WI38 (cell line): ENCODE data around the gene SEPTIN1.

Experiments
- H3K4me3 ChIP-seq: 2 replicates; pipeline ENCODE4 v1.5.1; 2011; ENCODE audit warnings: low read depth, mild to moderate bottlenecking, control low read depth, low read length
- TF ChIP-seq, protein P1 (sequence below): IDR thresholded peaks from 2 replicates; pipeline ENCODE4 v1.5.1; 2012; ENCODE audit warnings: low read depth, mild to moderate bottlenecking, control low read depth, low read length

SEPTIN1 gene

DNA sequence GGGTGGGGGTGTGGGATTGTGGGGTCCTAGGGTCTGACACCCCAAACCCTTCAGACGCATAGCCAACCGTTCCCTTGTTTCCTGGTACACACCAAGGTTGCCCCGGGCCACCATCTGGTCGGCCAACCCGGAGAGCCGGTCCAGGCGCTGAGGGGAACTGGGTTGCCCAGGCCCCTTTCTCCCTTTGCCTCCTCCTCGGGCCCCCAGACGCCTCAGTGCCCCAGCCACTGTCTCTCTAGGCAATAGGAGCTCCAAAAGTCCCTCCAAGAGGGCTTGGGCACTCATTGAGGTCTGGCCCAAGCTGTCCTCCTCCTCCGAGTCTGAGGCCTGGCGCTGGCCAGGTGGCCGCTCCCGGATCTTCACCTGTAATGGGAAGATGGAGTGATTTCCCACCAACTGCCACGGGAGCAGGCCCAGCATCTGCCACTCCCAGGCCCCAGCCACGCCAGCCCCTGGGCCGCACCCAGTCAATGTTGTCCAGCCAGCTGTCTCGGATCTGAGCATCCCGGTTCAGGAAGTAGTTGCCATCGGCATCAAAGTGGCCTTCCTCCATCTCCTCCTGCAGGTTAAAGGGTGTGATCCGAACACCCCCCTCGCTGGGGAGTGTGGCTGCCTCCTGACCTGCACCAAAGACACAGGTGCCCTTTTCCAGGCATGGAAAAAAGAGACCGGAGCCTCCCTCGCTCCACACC lies 28.8 kb downstream of the SEPTIN1 start:
- TF ChIP-seq, protein P1, sequence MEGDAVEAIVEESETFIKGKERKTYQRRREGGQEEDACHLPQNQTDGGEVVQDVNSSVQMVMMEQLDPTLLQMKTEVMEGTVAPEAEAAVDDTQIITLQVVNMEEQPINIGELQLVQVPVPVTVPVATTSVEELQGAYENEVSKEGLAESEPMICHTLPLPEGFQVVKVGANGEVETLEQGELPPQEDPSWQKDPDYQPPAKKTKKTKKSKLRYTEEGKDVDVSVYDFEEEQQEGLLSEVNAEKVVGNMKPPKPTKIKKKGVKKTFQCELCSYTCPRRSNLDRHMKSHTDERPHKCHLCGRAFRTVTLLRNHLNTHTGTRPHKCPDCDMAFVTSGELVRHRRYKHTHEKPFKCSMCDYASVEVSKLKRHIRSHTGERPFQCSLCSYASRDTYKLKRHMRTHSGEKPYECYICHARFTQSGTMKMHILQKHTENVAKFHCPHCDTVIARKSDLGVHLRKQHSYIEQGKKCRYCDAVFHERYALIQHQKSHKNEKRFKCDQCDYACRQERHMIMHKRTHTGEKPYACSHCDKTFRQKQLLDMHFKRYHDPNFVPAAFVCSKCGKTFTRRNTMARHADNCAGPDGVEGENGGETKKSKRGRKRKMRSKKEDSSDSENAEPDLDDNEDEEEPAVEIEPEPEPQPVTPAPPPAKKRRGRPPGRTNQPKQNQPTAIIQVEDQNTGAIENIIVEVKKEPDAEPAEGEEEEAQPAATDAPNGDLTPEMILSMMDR: no peak
- H3K4me3 ChIP-seq: peak overlapping the region; percentile 98

DNA sequence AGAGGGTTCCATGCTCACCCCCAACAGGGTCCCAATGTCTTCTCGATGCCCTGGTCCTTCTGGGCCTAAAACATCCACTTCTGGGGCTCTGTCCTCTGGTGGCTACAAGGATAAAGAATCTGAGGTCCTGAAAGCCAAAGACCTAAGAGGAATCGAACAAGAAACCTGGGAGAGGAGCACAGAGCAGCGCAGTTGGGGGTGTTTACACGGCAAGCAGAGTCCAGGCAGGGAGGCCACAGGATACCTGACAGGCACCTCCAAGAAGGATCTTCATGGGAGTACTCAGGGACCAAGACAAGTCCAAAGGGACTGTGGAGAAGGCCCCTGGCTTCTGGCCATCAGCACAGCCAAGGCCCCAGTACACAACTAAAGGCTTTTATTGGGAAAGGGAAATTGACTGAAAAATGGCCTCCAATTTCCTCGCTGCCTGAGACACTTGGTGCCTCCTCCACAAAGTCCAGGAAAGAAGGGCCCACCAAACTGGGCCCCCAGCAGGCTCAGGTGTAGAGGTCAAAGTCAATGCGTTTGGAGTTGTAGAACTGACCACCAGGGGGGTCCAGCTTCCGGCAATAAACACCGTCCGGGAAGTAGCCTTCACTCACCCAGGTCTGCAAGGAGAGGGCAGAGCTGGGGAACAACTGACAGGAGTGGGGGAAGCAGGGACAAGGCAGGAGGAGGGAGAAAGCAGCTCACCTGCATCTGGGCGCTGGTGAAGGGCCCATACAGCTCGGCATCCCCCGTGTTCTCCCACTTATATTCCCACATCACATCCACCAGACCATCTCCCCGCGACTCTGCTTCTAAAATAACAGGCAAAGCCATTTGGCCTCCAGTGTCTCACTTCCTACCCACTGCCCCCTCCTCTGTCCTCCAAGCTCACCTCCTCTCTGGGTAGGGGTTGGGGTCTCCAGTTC lies 29.6 kb downstream of the SEPTIN1 start:
- H3K4me3 ChIP-seq: no peak overlapping the region
- TF ChIP-seq, protein P1: no peak

DNA sequence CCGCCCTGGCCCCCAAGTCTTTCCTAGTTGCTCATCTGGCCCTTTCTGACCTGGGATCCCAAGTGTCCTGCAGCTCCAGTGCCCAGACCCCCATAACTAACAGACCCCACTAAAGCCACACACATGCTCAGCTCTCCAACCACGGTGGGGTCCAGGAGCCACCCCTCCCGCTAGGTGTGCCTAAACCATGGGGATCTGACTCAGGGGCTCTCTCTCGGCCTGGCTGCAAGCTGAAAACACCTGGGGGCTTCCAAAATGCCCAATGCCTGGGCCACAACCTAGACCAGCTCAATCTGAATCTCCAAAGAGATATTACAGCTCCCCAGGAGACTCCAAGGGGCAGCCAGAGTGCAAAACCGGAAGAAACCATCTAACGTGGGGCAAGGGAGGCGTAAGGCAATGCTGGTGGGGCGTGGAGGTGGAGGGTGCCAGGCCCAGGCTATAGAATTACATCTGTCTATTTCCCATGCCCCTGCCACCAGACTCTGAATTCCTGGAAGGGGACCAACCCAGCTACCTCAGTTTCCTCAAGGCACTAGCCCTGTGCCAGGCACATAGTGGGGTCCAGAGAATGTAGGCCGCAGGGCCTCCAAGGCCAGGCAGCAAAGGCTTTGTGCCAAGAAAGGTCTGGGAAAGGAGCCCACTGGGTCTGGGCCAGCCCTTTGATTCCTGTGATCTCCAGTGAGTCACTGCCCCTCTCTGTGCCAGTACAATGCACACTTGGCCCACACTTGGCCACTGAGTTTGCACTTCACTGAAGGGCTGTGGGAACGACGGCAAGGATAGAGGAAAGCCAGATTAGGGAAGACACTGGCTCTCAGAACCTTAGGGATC lies 30.6 kb downstream of the SEPTIN1 start:
- TF ChIP-seq, protein P1: no peak
- H3K4me3 ChIP-seq: no peak overlapping the region

DNA sequence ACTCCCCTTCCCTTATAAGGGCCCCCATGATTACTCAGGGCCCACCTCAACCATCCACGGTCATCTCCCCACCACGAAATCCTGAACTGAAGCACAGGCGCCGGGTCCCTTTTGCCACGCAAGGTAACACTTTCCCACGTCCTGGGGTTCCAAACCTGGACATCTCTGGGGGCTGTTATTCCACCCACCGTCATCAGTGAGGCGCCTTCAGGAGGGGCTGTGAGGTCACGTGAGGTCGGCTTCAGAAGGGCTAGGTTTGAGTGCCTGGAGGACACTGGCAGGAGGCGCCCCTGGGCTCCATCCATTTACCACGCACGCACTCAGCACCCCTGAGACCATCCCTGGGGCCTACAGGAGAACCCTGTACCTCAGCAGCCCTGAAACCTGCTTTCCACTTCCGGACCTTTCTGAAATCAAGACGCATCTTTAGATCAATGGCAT lies 31.3 kb downstream of the SEPTIN1 start:
- no peak overlapping the region for H3K4me3 ChIP-seq
- TF ChIP-seq, protein P1: no peak

DNA sequence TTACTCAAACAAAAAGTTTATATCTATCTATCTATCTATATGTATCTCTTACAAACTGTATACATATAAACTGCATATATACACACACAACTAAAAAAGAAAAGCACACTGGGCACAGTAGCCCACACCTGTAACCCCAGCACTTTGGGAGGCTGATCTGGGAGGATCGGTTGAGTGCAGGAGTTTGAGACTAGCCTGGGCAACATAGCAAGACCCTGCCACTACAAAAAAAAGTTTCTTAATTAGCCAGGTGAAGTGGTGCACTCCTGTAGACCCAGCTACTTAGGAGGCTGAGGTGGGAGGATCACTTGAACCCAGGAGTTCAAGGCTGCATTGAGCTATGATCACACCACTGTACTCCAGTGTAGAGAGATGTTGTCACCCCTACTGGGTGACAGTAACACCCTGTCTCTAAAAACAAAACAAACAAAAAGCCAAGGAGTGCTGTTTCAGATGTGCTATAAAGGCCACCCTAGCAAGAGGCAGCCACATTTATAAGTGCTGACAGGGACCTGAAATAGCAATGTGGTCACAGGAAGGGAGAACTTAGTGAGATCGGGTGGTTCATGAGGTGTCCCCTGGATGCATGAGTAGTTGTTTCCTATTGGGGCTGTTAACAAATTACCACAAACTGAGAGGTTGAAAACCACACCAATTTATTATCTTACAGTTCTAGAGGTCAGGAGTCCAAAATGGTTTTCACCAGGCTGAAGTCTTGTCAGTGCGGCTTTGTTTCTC lies 32.1 kb downstream of the SEPTIN1 start:
- TF ChIP-seq, protein P1: no peak
- H3K4me3 ChIP-seq: no peak overlapping the region

DNA sequence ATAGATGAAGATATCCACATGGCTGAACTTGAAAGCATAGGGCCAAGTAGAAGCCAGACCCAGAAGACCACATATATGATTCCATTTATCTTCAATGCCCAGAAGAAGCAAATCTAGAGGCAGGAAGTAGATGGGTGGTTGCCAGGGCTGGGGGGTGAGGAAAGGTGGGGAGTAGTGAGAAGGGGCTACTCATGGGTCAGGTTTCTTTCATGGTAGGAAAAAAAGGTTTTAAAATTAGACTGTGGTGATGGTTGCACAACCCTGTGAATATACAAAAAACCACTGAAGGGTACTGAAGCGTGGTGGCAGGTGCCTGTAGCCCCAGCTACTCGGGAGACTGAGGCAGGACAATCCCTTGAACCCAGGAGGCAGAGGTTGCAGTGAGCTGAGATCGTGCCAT lies 32.7 kb downstream of the SEPTIN1 start:
- TF ChIP-seq, protein P1: no peak
- H3K4me3 ChIP-seq: no peak overlapping the region
